Common myeloid progenitor, CD34-positive (primary cell): ENCODE measurements around the gene GID8.

Experiments used
- CTCF ChIA-PET: fragments of 350-600 bp; sonication (Branson Sonifier 250); formaldehyde crosslinking; loops from one replicate; lab custom pipeline; 2021; ENCODE audit warnings: antibody characterized with exemption; lab: Charles Lee
- POLR2A ChIA-PET: fragments of 350-600 bp; sonication (Branson Sonifier 250); formaldehyde crosslinking; loops from one replicate; lab custom pipeline; 2021; ENCODE audit warnings: antibody characterized with exemption; lab: Charles Lee
- DNase-seq, 3 donors: peaks; one replicate each; pipeline versions ENCODE4 v3.0.0 to v3.0.0-alpha.2; 2013
- H3K27ac ChIP-seq, 2 experiments: 1 replicate in 1 of 2; 2 replicates in 1 of 2; pipeline ENCODE4 v1.7.0; 2013; ENCODE audit warnings: inconsistent platforms in 2 of 2, low read length in 2 of 2, mild to moderate bottlenecking in 2 of 2, low read depth in 1 of 2, moderate library complexity in 1 of 2; ENCODE audit not compliant: severe bottlenecking in 2 of 2, insufficient read depth in 1 of 2, poor library complexity in 1 of 2
- H3K27me3 ChIP-seq, 5 experiments: replicated peaks in 2 of 5; 1 replicate in 3 of 5; 2 replicates in 2 of 5; pipeline versions ENCODE4 v1.6.1 to v1.7.0; 2013; ENCODE audit warnings: low read length in 4 of 5, mild to moderate bottlenecking in 2 of 5, moderate library complexity in 2 of 5, inconsistent platforms in 1 of 5; ENCODE audit not compliant: insufficient read depth in 5 of 5, control insufficient read depth in 4 of 5
- H3K36me3 ChIP-seq, 4 experiments: 1 replicate in 2 of 4; 2 replicates in 2 of 4; pipeline versions ENCODE4 v1.6.1 to v1.7.0; 2013; ENCODE audit warnings: low read length in 3 of 4, control low read depth in 1 of 4, mild to moderate bottlenecking in 1 of 4; ENCODE audit not compliant: control insufficient read depth in 4 of 4, insufficient read depth in 4 of 4
- H3K4me1 ChIP-seq, 4 experiments: 1 replicate in 3 of 4; 2 replicates in 1 of 4; pipeline versions ENCODE4 v1.6.1 to v1.7.1; 2013; ENCODE audit warnings: low read length in 3 of 4, mild to moderate bottlenecking in 3 of 4, control low read depth in 1 of 4, inconsistent platforms in 1 of 4, moderate library complexity in 1 of 4; ENCODE audit not compliant: control insufficient read depth in 4 of 4, insufficient read depth in 4 of 4; ENCODE audit errors: control extremely low read depth in 1 of 4
- H3K4me3 ChIP-seq, 7 experiments: 1 replicate in 4 of 7; 2 replicates in 3 of 7; pipeline versions ENCODE4 v1.5.1 to v1.7.0; 2013; ENCODE audit warnings: mild to moderate bottlenecking in 7 of 7, low read length in 6 of 7, moderate library complexity in 6 of 7, inconsistent platforms in 2 of 7, low read depth in 2 of 7, control low read depth in 1 of 7; ENCODE audit not compliant: insufficient read depth in 4 of 7, control insufficient read depth in 1 of 7; ENCODE audit errors: extremely low read depth in 1 of 7
- H3K9me3 ChIP-seq, 5 experiments: 1 replicate in 4 of 5; 2 replicates in 1 of 5; pipeline versions ENCODE4 v1.6.1 to v1.7.1; 2013; ENCODE audit warnings: low read length in 4 of 5, mild to moderate bottlenecking in 2 of 5, inconsistent platforms in 1 of 5, low read depth in 1 of 5, moderate library complexity in 1 of 5; ENCODE audit not compliant: control insufficient read depth in 4 of 5, insufficient read depth in 2 of 5; ENCODE audit errors: control extremely low read depth in 1 of 5
- WGBS: methylation state at CpG from one replicate; pipeline ENCODE4 v1.1.5; 2013; ENCODE audit not compliant: insufficient coverage; 5-methylcytosine and 5-hydroxymethylcytosine counted together

The GID8 gene

GRCh38 chr20:62987114-62987513, 49.2 kb downstream of the GID8 start:
- Histone ChIP-seq H3K9me3 (no peaks in the 10 kb centered on the region), H3K27ac (no peak overlapping the region), H3K4me1 (peaks cover 0 to 23% (median 16%) of the 10 kb centered on the region in 4 experiments), H3K4me3 (no peak overlapping the region), H3K27me3 (peaks cover 0 to 11% (median 0%) of the 10 kb centered on the region in 5 experiments), H3K36me3 (no peaks in the 10 kb centered on the region)
- CTCF ChIA-PET, result interaction anchor here (1.2 to 1.4 kb wide), 2 partner anchors 12 to 17 kb away, joined by 3 to 5 read pairs; no protein-coding TSS in a partner anchor
- WGBS, result 89% methylated on average over 7 of the region's 10 CpGs
- POLR2A ChIA-PET, result no interaction called here
- no peak for DNase-seq

GRCh38 chr20:62989201-62989601, 51.3 kb downstream of the GID8 start:
- WGBS, result 18% methylated on average over 3 of the region's 11 CpGs
- Histone ChIP-seq H3K4me1 (peaks cover 0 to 11% (median 7%) of the 10 kb centered on the region in 4 experiments), H3K27ac (no peak overlapping the region), H3K4me3 (peak overlapping the region in 4 of 7 experiments; percentile 32 to 80 (median 62)), H3K27me3 (peaks cover 0 to 9% (median 0%) of the 10 kb centered on the region in 5 experiments), H3K36me3 (no peaks in the 10 kb centered on the region), H3K9me3 (no peaks in the 10 kb centered on the region)
- CTCF ChIA-PET, result no interaction called here
- peak in 2 of 3 donors; percentile 66 to 71 for DNase-seq
- POLR2A ChIA-PET, result no interaction called here

- no peaks in the 10 kb centered on the region for H3K36me3 ChIP-seq
Measured at GRCh38 chr20:62990306-62990825, 52.4 kb downstream of the GID8 start.

GRCh38 chr20:62991196-62991807, 53.4 kb downstream of the GID8 start:
- ChIA-PET POLR2A (no interaction called here), CTCF (interaction anchor here (0.9 to 2.7 kb wide), 5 partner anchors 8 to 18 kb away, joined by 3 to 12 read pairs (median 4); no protein-coding TSS in a partner anchor)
- 87% methylated on average over 12 of the region's 13 CpGs for WGBS
- H3K27me3 ChIP-seq, result peaks cover 0 to 15% (median 0%) of the 10 kb centered on the region in 5 experiments
- no peak for DNase-seq
- H3K27ac ChIP-seq, result no peak overlapping the region
- peaks cover 0 to 11% (median 7%) of the 10 kb centered on the region in 4 experiments for H3K4me1 ChIP-seq
- H3K9me3 ChIP-seq, result no peaks in the 10 kb centered on the region
- no peaks in the 10 kb centered on the region for H3K36me3 ChIP-seq
- no peak overlapping the region for H3K4me3 ChIP-seq

More at GRCh38 chr20:62990306-62990825, 52.4 kb downstream of the GID8 start:
- Histone ChIP-seq H3K4me3 (no peak overlapping the region), H3K27me3 (peaks cover 0 to 16% (median 0%) of the 10 kb centered on the region in 5 experiments), H3K27ac (no peak overlapping the region), H3K9me3 (no peaks in the 10 kb centered on the region), H3K4me1 (peaks cover 0 to 11% (median 7%) of the 10 kb centered on the region in 4 experiments)
- POLR2A ChIA-PET, result no interaction called here
- CTCF ChIA-PET, result interaction anchor here (0.9 to 2.7 kb wide), 3 partner anchors 9 to 18 kb away, joined by 3 to 9 read pairs (median 4); no protein-coding TSS in a partner anchor
- no peak for DNase-seq
- 92% methylated on average over 19 of the region's 22 CpGs for WGBS

- ChIA-PET POLR2A (no interaction called here), CTCF (interaction anchor here (1.0 to 2.7 kb wide), 4 partner anchors 8 to 19 kb away, joined by 3 to 12 read pairs (median 6); no protein-coding TSS in a partner anchor)
- Histone ChIP-seq H3K27me3 (peaks cover 0 to 15% (median 0%) of the 10 kb centered on the region in 5 experiments), H3K27ac (no peak overlapping the region), H3K4me3 (no peak overlapping the region), H3K36me3 (no peaks in the 10 kb centered on the region), H3K4me1 (peaks cover 0 to 11% (median 7%) of the 10 kb centered on the region in 4 experiments), H3K9me3 (no peaks in the 10 kb centered on the region)
- no peak for DNase-seq
- WGBS, result 68% methylated on average over 5 of the region's 6 CpGs
Measured at GRCh38 chr20:62991863-62992262, 53.9 kb downstream of the GID8 start.

GRCh38 chr20:62993856-62994494, 56.0 kb downstream of the GID8 start:
- no peak overlapping the region for H3K4me3 ChIP-seq
- ChIA-PET POLR2A (no interaction called here), CTCF (interaction anchor here (1.5 to 2.0 kb wide), 3 partner anchors 10 to 21 kb away, joined by 6 to 7 read pairs (median 6); no protein-coding TSS in a partner anchor)
- no peak overlapping the region for H3K27ac ChIP-seq
- DNase-seq, result no peak
- no peaks in the 10 kb centered on the region for H3K9me3 ChIP-seq
- peaks cover 0 to 15% (median 11%) of the 10 kb centered on the region in 4 experiments for H3K4me1 ChIP-seq
- no peaks in the 10 kb centered on the region for H3K36me3 ChIP-seq
- 99% methylated on average over 20 of the region's 23 CpGs for WGBS
- H3K27me3 ChIP-seq, result peaks cover 0 to 19% (median 0%) of the 10 kb centered on the region in 5 experiments
